Lung (tissue), 12 donors: Measurements from ENCODE around the gene OSBPL2. TPM values are rescaled to one million over a fixed set of nuclear protein-coding genes. Genes with fewer than 3 reads are reported as not detected.

Source experiments
- ATAC-seq: fragments of 200-7000 bp; cut with Tn5 transposase; one replicate; pipeline ENCODE4 v1.9.1; 2020; ENCODE audit warnings: moderate number of reproducible peaks; ENCODE audit not compliant: insufficient read depth, low FRiP score
- DNase-seq, 3 donors: peaks; one replicate each; pipeline ENCODE4 v3.0.0-alpha.2; 2013 to 2017
- H3K27ac ChIP-seq, 2 donors: one replicate each; pipeline ENCODE4 v1.5.1; 2013; ENCODE audit warnings: mild to moderate bottlenecking in 2 of 2, moderate library complexity in 2 of 2, control low read depth in 1 of 2, inconsistent platforms in 1 of 2, low read depth in 1 of 2, low read length in 1 of 2
- H3K27me3 ChIP-seq, 3 donors: one replicate each; pipeline ENCODE4 v1.5.1; 2013; ENCODE audit warnings: low read length in 2 of 3; ENCODE audit not compliant: control insufficient read depth in 3 of 3, insufficient read depth in 3 of 3
- H3K36me3 ChIP-seq, 4 donors: one replicate each; pipeline ENCODE4 v1.5.1; 2013; ENCODE audit warnings: low read length in 4 of 4, mild to moderate bottlenecking in 1 of 4, moderate library complexity in 1 of 4; ENCODE audit not compliant: control insufficient read depth in 4 of 4, insufficient read depth in 4 of 4
- H3K4me1 ChIP-seq, 5 donors: one replicate each; pipeline ENCODE4 v1.5.1; 2013; ENCODE audit warnings: low read length in 5 of 5, mild to moderate bottlenecking in 2 of 5, moderate library complexity in 1 of 5; ENCODE audit not compliant: control insufficient read depth in 5 of 5, insufficient read depth in 5 of 5
- H3K4me3 ChIP-seq: one replicate; pipeline ENCODE4 v1.5.1; 2013; ENCODE audit warnings: mild to moderate bottlenecking, control low read depth, moderate library complexity
- H3K9ac ChIP-seq, 2 donors: one replicate each; pipeline ENCODE4 v1.5.1; 2013; ENCODE audit warnings: low read length in 2 of 2, control low read depth in 1 of 2; ENCODE audit not compliant: insufficient read depth in 1 of 2
- H3K9me3 ChIP-seq, 4 donors: one replicate each; pipeline ENCODE4 v1.5.1; 2013; ENCODE audit warnings: low read length in 3 of 4, mild to moderate bottlenecking in 1 of 4, moderate library complexity in 1 of 4; ENCODE audit not compliant: control insufficient read depth in 4 of 4, insufficient read depth in 3 of 4
- WGBS, 2 donors: extraction: QIAGEN DNeasy Blood & Tissue Kit; methylation state at CpG; one replicate each; pipeline ENCODE4 v1.1.7; 2013; 5-methylcytosine and 5-hydroxymethylcytosine counted together
- polyA plus RNA-seq, 2 donors: library from polyadenylated mRNA; stranded (reverse); fragments of 200-250 nt; gene quantifications; one replicate each; pipeline ENCODE4 v1.2.1, GENCODE V29; 2013
- total RNA-seq, 2 donors: library from RNA; depleted of rRNA in 1 of 2; stranded (reverse); fragments of >200 nt in 1 of 2; gene quantifications; one replicate each; pipeline ENCODE4 v1.2.1, GENCODE V29; 2014 to 2021
- TF ChIP-seq, protein P1 (sequence below): IDR thresholded peaks from 2 replicates; pipeline ENCODE4 v1.5.1; 2012; ENCODE audit warnings: mild to moderate bottlenecking; ENCODE audit errors: control extremely low read depth, extremely low read depth
- donor health status: control.
- donor health status: control.
- donor health status: Bipolar disorder and iron deficiency.
- donor health status: healthy.
- donor health status: DM: yes; HTN: yes; CAD: no.

OSBPL2 gene
- total and polyA plus RNA-seq, 4 donors = 13.2 to 48.0 (median 27.7) TPM

DNA sequence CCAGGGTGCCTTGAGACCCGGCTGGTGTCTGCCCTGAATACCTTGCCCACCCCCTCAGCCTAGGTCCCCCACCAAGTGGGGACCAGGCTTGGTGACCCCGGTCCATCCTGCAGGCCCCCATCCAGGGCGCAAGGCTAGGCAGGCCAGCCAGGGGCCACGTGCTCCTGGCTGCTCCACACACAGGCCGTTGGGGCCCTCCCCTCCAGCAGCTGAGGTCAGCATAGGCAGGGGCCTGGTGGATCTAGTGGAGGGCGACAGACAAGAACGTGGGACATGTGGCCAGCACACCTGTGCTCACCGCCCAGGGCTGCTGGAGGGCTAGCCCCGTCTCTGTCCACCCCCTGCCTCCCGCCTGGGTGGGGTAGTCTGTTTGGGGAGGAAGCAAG lies 10.7 kb upstream of the OSBPL2 start:
- Histone ChIP-seq H3K4me3 (no peak overlapping the region), H3K4me1 (peaks cover 0 to 2% (median 0%) of the 10 kb centered on the region in 5 donors), H3K27ac (no peak overlapping the region), H3K36me3 (no peaks in the 10 kb centered on the region), H3K27me3 (peaks cover 4 to 26% (median 5%) of the 10 kb centered on the region in 3 donors), H3K9me3 (peaks cover 0 to 3% (median 0%) of the 10 kb centered on the region in 4 donors), H3K9ac (no peak overlapping the region)
- TF ChIP-seq, protein P1, sequence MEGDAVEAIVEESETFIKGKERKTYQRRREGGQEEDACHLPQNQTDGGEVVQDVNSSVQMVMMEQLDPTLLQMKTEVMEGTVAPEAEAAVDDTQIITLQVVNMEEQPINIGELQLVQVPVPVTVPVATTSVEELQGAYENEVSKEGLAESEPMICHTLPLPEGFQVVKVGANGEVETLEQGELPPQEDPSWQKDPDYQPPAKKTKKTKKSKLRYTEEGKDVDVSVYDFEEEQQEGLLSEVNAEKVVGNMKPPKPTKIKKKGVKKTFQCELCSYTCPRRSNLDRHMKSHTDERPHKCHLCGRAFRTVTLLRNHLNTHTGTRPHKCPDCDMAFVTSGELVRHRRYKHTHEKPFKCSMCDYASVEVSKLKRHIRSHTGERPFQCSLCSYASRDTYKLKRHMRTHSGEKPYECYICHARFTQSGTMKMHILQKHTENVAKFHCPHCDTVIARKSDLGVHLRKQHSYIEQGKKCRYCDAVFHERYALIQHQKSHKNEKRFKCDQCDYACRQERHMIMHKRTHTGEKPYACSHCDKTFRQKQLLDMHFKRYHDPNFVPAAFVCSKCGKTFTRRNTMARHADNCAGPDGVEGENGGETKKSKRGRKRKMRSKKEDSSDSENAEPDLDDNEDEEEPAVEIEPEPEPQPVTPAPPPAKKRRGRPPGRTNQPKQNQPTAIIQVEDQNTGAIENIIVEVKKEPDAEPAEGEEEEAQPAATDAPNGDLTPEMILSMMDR = no peak
- DNase-seq (no peak), ATAC-seq (no peak)
- 48 to 52% methylated on average over 6 to 10 of the region's 10 CpGs for WGBS, 2 donors

DNA sequence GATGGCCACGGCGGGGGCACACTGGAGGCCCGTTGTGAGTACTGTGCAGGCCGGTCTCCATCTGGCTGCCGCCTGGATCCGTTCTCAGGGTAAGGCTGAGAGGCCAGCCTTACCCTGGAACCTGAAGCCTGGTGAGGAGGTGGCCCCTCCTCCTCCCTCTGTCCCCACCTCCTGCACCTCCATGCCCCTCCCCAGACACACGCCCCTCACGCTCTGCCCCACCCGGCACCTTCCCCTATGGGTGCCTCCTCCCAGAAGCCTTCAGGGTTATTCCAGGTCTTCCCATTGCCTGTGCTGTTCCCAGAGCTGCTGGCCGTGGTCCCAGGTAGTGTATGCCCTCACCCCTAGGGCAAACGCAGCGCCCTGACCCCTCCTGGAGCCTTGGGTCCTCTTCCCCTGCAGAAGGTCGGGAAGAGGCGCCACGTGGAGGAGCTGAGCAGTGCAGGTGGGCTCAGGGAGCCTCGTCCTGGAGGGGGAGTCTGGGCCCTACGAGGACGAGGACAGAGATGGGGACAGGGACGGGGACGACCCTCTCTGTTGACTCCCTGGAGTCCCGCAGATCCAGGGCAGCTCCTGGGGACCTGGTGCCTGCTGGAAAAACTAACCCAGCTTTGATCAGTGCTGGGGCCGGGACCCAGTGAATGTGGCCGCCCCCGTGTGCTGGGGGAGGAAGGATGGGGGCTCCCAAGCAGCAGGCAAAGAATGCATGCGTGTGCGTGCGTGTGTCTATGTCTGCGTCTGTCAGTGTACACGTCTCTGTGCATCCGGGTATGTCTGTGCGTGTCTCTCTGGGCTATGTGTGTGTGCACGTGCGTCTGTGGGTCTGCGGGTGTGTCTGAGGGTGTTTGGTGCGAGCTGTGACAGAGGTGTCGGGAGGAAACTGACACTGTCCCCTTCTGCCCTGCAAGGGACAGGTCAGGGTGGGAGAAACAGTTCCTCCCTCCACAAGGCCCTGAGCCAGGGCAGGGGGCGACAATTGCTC lies 10.1 kb upstream of the OSBPL2 start:
- Histone ChIP-seq H3K27ac (no peak overlapping the region), H3K9me3 (peaks cover 0 to 3% (median 0%) of the 10 kb centered on the region in 4 donors), H3K9ac (no peak overlapping the region), H3K36me3 (no peaks in the 10 kb centered on the region), H3K4me1 (peaks cover 0 to 2% (median 0%) of the 10 kb centered on the region in 5 donors), H3K27me3 (peaks cover 2 to 21% (median 5%) of the 10 kb centered on the region in 3 donors), H3K4me3 (no peak overlapping the region)
- DNase-seq = no peak
- WGBS, 2 donors = 44 to 61% methylated on average over 36 to 37 of the region's 37 CpGs
- TF ChIP-seq, protein P1 = no peak
- no peak for ATAC-seq

DNA sequence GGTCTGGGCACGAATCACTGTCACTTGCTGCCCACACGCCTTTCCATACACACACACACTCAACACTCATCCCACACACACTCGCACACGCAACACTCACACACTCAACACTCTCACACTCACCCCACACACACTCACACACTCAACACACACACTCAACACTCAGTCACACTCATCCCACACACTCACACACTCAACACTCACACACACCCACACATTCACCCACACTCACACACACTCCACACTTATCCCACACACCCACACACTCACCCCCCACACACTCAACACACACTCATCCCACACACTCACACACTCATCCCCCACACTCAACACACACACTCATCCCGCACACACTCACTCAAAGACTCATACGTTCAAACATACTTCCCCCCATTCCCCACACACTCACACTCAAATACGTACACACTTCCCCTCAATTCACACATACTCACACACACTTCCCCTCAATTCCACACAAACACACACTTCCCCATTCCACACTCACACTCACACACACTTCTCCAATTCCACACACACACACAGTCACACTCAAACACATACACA lies 9.3 kb upstream of the OSBPL2 start:
- Histone ChIP-seq H3K36me3 (no peaks in the 10 kb centered on the region), H3K27ac (no peak overlapping the region), H3K9ac (no peak overlapping the region), H3K4me1 (peaks cover 0 to 2% (median 0%) of the 10 kb centered on the region in 5 donors), H3K9me3 (peaks cover 0 to 7% (median 0%) of the 10 kb centered on the region in 4 donors), H3K27me3 (peaks cover 0 to 17% (median 2%) of the 10 kb centered on the region in 3 donors), H3K4me3 (no peak overlapping the region)
- 69 to 73% methylated on average over 7 of the region's 7 CpGs for WGBS, 2 donors
- DNase-seq = no peak
- TF ChIP-seq, protein P1 = no peak
- ATAC-seq = no peak
